ENCODE results near the gene LENG8.
A peak's percentile ranks its signal among the peaks of the same experiment; 100 is the strongest.

Gene LENG8

GRCh38 chr19:54464044-54464629 lies 15.1 kb downstream of the LENG8 start:
- CTCF ChIA-PET, result interaction anchor here (0.6 kb wide), 1 partner anchor 10 kb away, joined by 3 read pairs; no protein-coding TSS in a partner anchor
- TF ChIP-seq HOXC10 (CRISPR knock-in tag; IDR thresholded peaks at IDR 0.05), result peak; percentile 76; the same call in 1 of the 2 replicates
- 0 out of 2 replicates have a peak, but pooled peaks have one; percentile 7 for TF ChIP-seq KLF16 (tag by site-specific recombination; IDR thresholded peaks at IDR 0.05)
- TF ChIP-seq ZNF335 (tag by site-specific recombination; conservative IDR thresholded peaks at IDR 0.05), result peak; percentile 68
- TF ChIP-seq, protein P1, sequence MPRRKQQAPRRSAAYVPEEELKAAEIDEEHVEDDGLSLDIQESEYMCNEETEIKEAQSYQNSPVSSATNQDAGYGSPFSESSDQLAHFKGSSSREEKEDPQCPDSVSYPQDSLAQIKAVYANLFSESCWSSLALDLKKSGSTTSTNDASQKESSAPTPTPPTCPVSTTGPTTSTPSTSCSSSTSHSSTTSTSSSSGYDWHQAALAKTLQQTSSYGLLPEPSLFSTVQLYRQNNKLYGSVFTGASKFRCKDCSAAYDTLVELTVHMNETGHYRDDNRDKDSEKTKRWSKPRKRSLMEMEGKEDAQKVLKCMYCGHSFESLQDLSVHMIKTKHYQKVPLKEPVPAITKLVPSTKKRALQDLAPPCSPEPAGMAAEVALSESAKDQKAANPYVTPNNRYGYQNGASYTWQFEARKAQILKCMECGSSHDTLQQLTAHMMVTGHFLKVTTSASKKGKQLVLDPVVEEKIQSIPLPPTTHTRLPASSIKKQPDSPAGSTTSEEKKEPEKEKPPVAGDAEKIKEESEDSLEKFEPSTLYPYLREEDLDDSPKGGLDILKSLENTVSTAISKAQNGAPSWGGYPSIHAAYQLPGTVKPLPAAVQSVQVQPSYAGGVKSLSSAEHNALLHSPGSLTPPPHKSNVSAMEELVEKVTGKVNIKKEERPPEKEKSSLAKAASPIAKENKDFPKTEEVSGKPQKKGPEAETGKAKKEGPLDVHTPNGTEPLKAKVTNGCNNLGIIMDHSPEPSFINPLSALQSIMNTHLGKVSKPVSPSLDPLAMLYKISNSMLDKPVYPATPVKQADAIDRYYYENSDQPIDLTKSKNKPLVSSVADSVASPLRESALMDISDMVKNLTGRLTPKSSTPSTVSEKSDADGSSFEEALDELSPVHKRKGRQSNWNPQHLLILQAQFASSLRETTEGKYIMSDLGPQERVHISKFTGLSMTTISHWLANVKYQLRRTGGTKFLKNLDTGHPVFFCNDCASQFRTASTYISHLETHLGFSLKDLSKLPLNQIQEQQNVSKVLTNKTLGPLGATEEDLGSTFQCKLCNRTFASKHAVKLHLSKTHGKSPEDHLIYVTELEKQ (tag by site-specific recombination; IDR thresholded peaks at IDR 0.05; ENCODE audit: borderline replicate concordance), result no peak
- peak; percentile 94 for TF ChIP-seq KLF8 (tag by site-specific recombination; IDR thresholded peaks at IDR 0.05)
- no peak for TF ChIP-seq ZNF600 (tag by site-specific recombination; IDR thresholded peaks at IDR 0.05)
- TF ChIP-seq SP2 (tag by site-specific recombination; IDR thresholded peaks at IDR 0.05), result peak; percentile 67
- TF ChIP-seq ZNF292 (tag by site-specific recombination; IDR thresholded peaks at IDR 0.05; ENCODE audit: borderline replicate concordance, low read depth), result no peak
- TF ChIP-seq IKZF3 (tag by site-specific recombination; IDR thresholded peaks at IDR 0.05), result peak; percentile 29; the same call in 1 of the 2 replicates
- TF ChIP-seq ZNF704 (tag by site-specific recombination; IDR thresholded peaks at IDR 0.05), result no peak
- TF ChIP-seq MEIS1 (CRISPR knock-in tag; IDR thresholded peaks at IDR 0.05; ENCODE audit: borderline replicate concordance), result no peak
- TF ChIP-seq ZSCAN18 (tag by site-specific recombination; IDR thresholded peaks at IDR 0.05), result 0 out of 2 replicates have a peak, but pooled peaks have one; percentile 13
- TF ChIP-seq GFI1B (tag by site-specific recombination; IDR thresholded peaks at IDR 0.05), result no peak
- no peak for TF ChIP-seq ZNF138 (tag by site-specific recombination; IDR thresholded peaks at IDR 0.05; ENCODE audit: borderline replicate concordance)
- peak; percentile 69; the same call in 1 of the 2 replicates for TF ChIP-seq ELK4 (IDR thresholded peaks at IDR 0.05; ENCODE audit: borderline replicate concordance, low read depth, low read length)
- no peak for TF ChIP-seq ZNF280D (tag by site-specific recombination; IDR thresholded peaks at IDR 0.05)
- TF ChIP-seq KLF9 (tag by site-specific recombination; IDR thresholded peaks at IDR 0.05; ENCODE audit: low read depth), result peak; percentile 78; the same call in 1 of the 2 replicates
- no peak for TF ChIP-seq ZNF121 (tag by site-specific recombination; IDR thresholded peaks at IDR 0.05)
- TF ChIP-seq ZSCAN4 (tag by site-specific recombination; IDR thresholded peaks at IDR 0.05), result 0 out of 2 replicates have a peak, but pooled peaks have one; percentile 58
- TF ChIP-seq ZNF394 (tag by site-specific recombination; IDR thresholded peaks at IDR 0.05; ENCODE audit: borderline replicate concordance), result 0 out of 2 replicates have a peak, but pooled peaks have one; percentile 28
- peak; percentile 54; the same call in 1 of the 2 replicates for TF ChIP-seq WT1 (tag by site-specific recombination; IDR thresholded peaks at IDR 0.05)
- peak; percentile 96 for TF ChIP-seq ZBTB8A (tag by site-specific recombination; IDR thresholded peaks at IDR 0.05)

More at GRCh38 chr19:54464044-54464629, 15.1 kb downstream of the LENG8 start:
- POLR2A ChIA-PET, result interaction anchor here (0.6 to 1.9 kb wide), 14 partner anchors 9 to 1160 kb away, joined by 3 to 47 read pairs (median 6); partner anchors contain the start of genes CDC42EP5, CNOT3, ISOC2 and LENG8
- H3K27ac ChIP-seq (ENCODE audit: extremely low read depth, low read depth, low read length), result peak overlapping the region; percentile 65
- peaks cover 5% of the 10 kb centered on the region; the same call in 1 of the 2 replicates for H3K4me1 ChIP-seq (ENCODE audit: control insufficient read depth, insufficient read depth, low read length)
- H3K4me3 ChIP-seq (ENCODE audit: low read depth, low read length), result peak overlapping the region; percentile 90
- H3K9me3 ChIP-seq (ENCODE audit: control insufficient read depth, insufficient read depth, low read depth, low read length), result no peaks in the 10 kb centered on the region
- peaks cover 10 to 32% of the 10 kb centered on the region in 2 experiments for H3K36me3 ChIP-seq (ENCODE audit: control insufficient read depth in 2 of 2, insufficient read depth in 1 of 2, low read length in 2 of 2)

Measured in HEK293 (cell line).